Ascending aorta (tissue), 2 donors: Measurements from ENCODE around the gene CCDC97. TPM values are rescaled to one million over a fixed set of nuclear protein-coding genes. Genes with fewer than 3 reads are reported as not detected.

Experiments
- DNase-seq, 2 donors: peaks; one replicate each; pipeline ENCODE4 v3.0.0-alpha.2; 2019; ENCODE audit warnings: low spot score in 2 of 2
- H3K27ac ChIP-seq, 2 donors: fragments of 200-600 bp; sonication (generic); one replicate each; pipeline ENCODE4 v1.5.1; 2016 to 2017; ENCODE audit warnings: mild to moderate bottlenecking in 1 of 2
- H3K27me3 ChIP-seq: fragments of 200-600 bp; sonication (generic); one replicate; pipeline ENCODE4 v1.5.1; 2017
- H3K36me3 ChIP-seq, 2 donors: fragments of 200-600 bp; sonication (generic); one replicate each; pipeline ENCODE4 v1.5.1; 2016
- H3K4me1 ChIP-seq, 2 donors: fragments of 200-600 bp; sonication (generic); one replicate each; pipeline ENCODE4 v1.5.1; 2016 to 2017; ENCODE audit warnings: mild to moderate bottlenecking in 1 of 2
- H3K4me3 ChIP-seq, 2 donors: fragments of 200-600 bp; sonication (generic); one replicate each; pipeline ENCODE4 v1.5.1; 2016 to 2017; ENCODE audit warnings: mild to moderate bottlenecking in 1 of 2
- H3K9me3 ChIP-seq, 2 donors: fragments of 200-600 bp; sonication (generic); one replicate each; pipeline ENCODE4 v1.5.1; 2016
- intact Hi-C: fragments of 100-400 bp; cut with DNase I; formaldehyde crosslinking; loops from one replicate; pipeline ENCODE4 v1.15.1; 2023
- total RNA-seq: library from RNA; depleted of rRNA; stranded (reverse); fragments of >200 nt; gene quantifications from one replicate; pipeline ENCODE4 v1.1.0, GENCODE V29; 2016
- TF ChIP-seq, protein P1 (sequence below), 3 experiments: fragments of 200-600 bp in 2 of 3; fragments of 450-650 bp in 1 of 3; sonication (generic) in 2 of 3; IDR thresholded peaks; one replicate each; pipeline ENCODE4 v1.5.1; 2016 to 2019; ENCODE audit warnings: antibody characterized with exemption in 3 of 3, mild to moderate bottlenecking in 1 of 3, moderate library complexity in 1 of 3

Gene CCDC97
- total RNA-seq, 1 donor from 2014 or later = 18.4 TPM

DNA sequence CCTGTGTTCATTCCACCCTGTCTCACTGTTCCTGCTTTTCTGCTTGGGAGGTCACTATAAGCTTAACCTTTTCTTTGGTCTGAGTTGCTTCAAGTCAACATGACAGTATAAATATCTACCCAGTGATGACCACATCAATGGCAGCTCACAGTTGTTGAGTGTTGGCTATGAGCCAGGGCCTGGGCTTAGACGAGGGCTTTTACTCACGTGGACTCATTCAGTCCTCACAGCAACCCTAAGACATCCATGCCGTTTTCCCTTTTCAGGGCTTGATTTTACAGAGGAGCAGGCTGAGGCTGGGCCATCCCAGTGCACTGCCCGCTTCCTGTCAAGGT lies 10.2 kb upstream of the CCDC97 start:
- Histone ChIP-seq H3K36me3 (peaks cover 60 to 80% of the 10 kb centered on the region in 2 donors), H3K27me3 (no peaks in the 10 kb centered on the region), H3K27ac (peak overlapping the region; percentile 86 to 87), H3K4me1 (peaks cover 15 to 29% of the 10 kb centered on the region in 2 donors), H3K9me3 (no peaks in the 10 kb centered on the region), H3K4me3 (no peak overlapping the region)
- intact Hi-C loops = loop anchor here (10.0 kb wide), 1 partner anchor 325 kb away; no protein-coding TSS in a partner anchor
- DNase-seq = peak in 1 of 2 donors; percentile 78
- TF ChIP-seq, protein P1, sequence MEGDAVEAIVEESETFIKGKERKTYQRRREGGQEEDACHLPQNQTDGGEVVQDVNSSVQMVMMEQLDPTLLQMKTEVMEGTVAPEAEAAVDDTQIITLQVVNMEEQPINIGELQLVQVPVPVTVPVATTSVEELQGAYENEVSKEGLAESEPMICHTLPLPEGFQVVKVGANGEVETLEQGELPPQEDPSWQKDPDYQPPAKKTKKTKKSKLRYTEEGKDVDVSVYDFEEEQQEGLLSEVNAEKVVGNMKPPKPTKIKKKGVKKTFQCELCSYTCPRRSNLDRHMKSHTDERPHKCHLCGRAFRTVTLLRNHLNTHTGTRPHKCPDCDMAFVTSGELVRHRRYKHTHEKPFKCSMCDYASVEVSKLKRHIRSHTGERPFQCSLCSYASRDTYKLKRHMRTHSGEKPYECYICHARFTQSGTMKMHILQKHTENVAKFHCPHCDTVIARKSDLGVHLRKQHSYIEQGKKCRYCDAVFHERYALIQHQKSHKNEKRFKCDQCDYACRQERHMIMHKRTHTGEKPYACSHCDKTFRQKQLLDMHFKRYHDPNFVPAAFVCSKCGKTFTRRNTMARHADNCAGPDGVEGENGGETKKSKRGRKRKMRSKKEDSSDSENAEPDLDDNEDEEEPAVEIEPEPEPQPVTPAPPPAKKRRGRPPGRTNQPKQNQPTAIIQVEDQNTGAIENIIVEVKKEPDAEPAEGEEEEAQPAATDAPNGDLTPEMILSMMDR (IDR thresholded peaks at IDR 0.05) = no peak

DNA sequence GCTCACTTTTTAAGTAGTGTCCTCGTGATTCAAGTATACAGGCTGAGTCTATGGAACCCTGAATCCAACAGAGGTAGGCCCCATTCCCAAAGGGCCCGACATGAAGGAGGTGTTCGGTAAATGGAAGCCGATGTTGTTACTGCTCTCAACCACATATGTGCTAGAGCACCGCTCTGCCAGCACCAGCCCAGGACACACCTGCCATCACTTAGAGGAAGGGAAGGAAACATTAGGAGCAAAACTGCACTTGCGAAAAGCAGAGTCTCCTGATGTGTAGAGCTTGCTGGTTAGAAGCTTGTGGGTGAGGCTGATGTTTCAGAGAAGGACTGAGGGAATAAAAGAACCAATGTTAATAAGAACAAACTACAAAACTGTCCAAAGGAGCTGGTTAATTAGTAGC lies 9.4 kb upstream of the CCDC97 start:
- H3K4me3 ChIP-seq = no peak overlapping the region
- no peak for DNase-seq
- H3K27ac ChIP-seq = peak overlapping the region; percentile 86 to 87
- TF ChIP-seq, protein P1 (IDR thresholded peaks at IDR 0.05) = no peak
- H3K4me1 ChIP-seq = peaks cover 15 to 29% of the 10 kb centered on the region in 2 donors
- no peaks in the 10 kb centered on the region for H3K27me3 ChIP-seq
- H3K36me3 ChIP-seq = peaks cover 60 to 80% of the 10 kb centered on the region in 2 donors
- H3K9me3 ChIP-seq = no peaks in the 10 kb centered on the region
- intact Hi-C loops = loop anchor here (10.0 kb wide), 1 partner anchor 326 kb away; no protein-coding TSS in a partner anchor

DNA sequence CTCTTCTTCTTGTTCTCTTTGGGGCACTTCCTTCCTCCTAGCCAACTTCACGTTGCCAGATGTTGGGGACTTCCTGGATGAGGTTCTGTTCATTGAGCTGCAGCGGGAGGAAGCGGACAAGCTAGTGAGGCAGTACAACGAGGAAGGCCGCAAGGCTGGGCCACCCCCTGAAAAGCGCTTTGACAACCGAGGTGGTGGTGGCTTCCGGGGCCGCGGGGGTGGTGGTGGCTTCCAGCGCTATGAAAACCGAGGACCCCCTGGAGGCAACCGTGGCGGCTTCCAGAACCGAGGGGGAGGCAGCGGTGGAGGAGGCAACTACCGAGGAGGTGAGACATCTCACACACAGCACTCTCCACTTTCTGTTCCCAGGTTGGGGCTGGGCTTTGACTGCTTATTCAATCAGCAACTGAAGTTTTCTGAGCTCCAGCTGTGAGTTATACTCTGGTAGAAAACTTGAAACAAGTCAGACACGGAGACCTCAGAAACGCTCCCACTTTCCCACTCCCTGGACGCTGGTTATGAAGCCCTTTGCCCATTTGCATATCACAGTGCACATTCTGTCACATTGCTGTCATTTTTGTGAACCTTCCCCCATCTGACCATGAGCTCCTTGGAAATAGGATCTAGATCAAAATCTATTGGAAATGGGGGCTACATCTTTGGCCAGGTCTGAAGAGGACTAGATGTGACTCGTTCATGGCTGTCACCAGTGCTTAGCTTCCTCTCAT lies 7.2 kb upstream of the CCDC97 start:
- Histone ChIP-seq H3K36me3 (peaks cover 59 to 73% of the 10 kb centered on the region in 2 donors), H3K9me3 (no peaks in the 10 kb centered on the region), H3K27ac (no peak overlapping the region), H3K4me3 (no peak overlapping the region), H3K4me1 (peaks cover 14 to 24% of the 10 kb centered on the region in 2 donors), H3K27me3 (no peaks in the 10 kb centered on the region)
- no peak for DNase-seq
- intact Hi-C loops = loop anchor here (10.0 kb wide), 1 partner anchor 328 kb away; no protein-coding TSS in a partner anchor
- TF ChIP-seq, protein P1 (IDR thresholded peaks at IDR 0.05) = no peak

DNA sequence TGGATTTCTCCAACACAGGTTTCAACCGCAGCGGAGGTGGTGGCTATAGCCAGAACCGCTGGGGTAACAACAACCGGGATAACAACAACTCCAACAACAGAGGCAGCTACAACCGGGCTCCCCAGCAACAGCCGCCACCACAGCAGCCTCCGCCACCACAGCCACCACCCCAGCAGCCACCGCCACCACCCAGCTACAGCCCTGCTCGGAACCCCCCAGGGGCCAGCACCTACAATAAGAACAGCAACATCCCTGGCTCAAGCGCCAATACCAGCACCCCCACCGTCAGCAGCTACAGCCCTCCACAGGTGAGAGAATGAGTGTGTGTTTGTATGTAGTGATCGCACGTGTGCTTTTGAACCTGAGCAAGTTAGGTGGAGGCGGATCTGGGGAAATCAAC lies 6.0 kb upstream of the CCDC97 start:
- no peak overlapping the region for H3K4me3 ChIP-seq
- DNase-seq = no peak
- H3K4me1 ChIP-seq = peaks cover 8 to 17% of the 10 kb centered on the region in 2 donors
- H3K27ac ChIP-seq = no peak overlapping the region
- H3K36me3 ChIP-seq = peaks cover 59 to 71% of the 10 kb centered on the region in 2 donors
- H3K27me3 ChIP-seq = no peaks in the 10 kb centered on the region
- TF ChIP-seq, protein P1 (IDR thresholded peaks at IDR 0.05) = no peak
- no peaks in the 10 kb centered on the region for H3K9me3 ChIP-seq
- intact Hi-C loops = loop anchor here (10.0 kb wide), 1 partner anchor 329 kb away; no protein-coding TSS in a partner anchor

DNA sequence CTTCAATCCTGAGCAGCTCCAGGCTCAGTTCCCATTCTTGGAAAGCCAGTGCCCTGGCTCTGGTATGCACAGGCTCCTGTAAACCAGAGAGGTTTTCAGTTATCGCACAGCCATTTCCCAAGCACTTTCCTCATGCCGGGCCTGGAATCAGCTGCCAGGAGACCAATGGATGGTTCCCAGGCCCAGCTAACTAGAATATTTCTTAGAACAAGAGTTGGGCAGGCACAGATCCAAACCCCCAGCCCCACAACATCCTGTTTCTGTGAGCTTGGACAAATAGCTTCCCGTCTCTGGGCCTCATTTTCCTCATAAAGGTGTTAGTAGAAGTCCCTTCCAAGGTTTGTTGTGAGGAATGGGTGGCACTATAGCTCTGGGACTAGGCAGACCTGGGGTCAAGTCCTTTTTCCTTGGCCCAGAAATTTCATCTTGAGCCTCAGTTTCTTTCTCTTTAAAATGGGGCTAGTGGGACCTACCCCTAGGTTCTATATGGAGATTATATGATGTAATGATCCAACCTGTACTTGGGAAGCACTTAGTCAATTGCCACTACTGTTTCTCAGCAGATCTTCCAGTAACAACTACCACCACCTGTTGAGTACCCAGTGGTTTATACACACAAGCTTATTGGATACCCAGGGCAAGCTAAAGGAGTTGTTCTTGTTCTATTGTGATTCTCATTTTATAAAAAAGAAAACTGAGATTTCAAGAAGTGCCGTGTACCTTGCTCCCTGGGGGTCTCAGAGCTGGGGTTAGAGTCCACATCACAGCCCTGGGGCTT lies 5.1 kb upstream of the CCDC97 start:
- intact Hi-C loops = loop anchor here (5.0 to 10.0 kb wide), 2 partner anchors 330 to 772 kb away; partner anchors contain the start of gene ZNF574
- no peak overlapping the region for H3K4me3 ChIP-seq
- H3K27me3 ChIP-seq = no peaks in the 10 kb centered on the region
- peaks cover 2 to 13% of the 10 kb centered on the region in 2 donors for H3K4me1 ChIP-seq
- H3K36me3 ChIP-seq = peaks cover 59 to 66% of the 10 kb centered on the region in 2 donors
- H3K27ac ChIP-seq = no peak overlapping the region
- no peaks in the 10 kb centered on the region for H3K9me3 ChIP-seq
- TF ChIP-seq, protein P1 (IDR thresholded peaks at IDR 0.05) = no peak
- DNase-seq = no peak
